SU-DHL-6 (cell line): ENCODE measurements around the gene PSPN.
"Not testable (repeated sequence)": the region's sequence is repeated elsewhere in the genome, so short reads cannot be mapped to it uniquely, and the experiment has no call there.

Experiments used
- H2AFZ ChIP-seq: fragments of 200-600 bp; sonication (generic); 2 replicates; pipeline ENCODE4 v1.6.1; 2014; ENCODE audit warnings: low read depth, mild to moderate bottlenecking, moderate library complexity, mixed read lengths, antibody characterized with exemption, low read length; ENCODE audit not compliant: severe bottlenecking
- H3F3A ChIP-seq: fragments of 200-600 bp; shearing (Covaris generic); 2 replicates; pipeline ENCODE4 v1.6.0; 2016; ENCODE audit warnings: antibody characterized with exemption, mild to moderate bottlenecking; ENCODE audit not compliant: insufficient read depth
- H3K27ac ChIP-seq: fragments of 200-600 bp; sonication (generic); 2 replicates; pipeline ENCODE4 v1.5.1; 2016; ENCODE audit warnings: low read depth, mild to moderate bottlenecking, low read length, moderate library complexity, mixed read lengths
- H3K27me3 ChIP-seq: fragments of 200-600 bp; sonication (generic), shearing (Covaris generic); 2 replicates; pipeline ENCODE4 v1.6.0; 2014; ENCODE audit warnings: mild to moderate bottlenecking, low read length
- H3K36me3 ChIP-seq: fragments of 200-600 bp; sonication (generic); 2 replicates; pipeline ENCODE4 v1.6.1; 2014; ENCODE audit warnings: mild to moderate bottlenecking, low read length, mixed read lengths
- H3K4me2 ChIP-seq: fragments of 300-600, 200-600 bp; shearing (Covaris generic), sonication (generic); 2 replicates; pipeline ENCODE4 v1.6.0; 2014; ENCODE audit warnings: low read length, low read depth, mild to moderate bottlenecking; ENCODE audit not compliant: poor library complexity, severe bottlenecking
- H3K4me3 ChIP-seq: fragments of 200-600 bp; sonication (generic); 2 replicates; pipeline ENCODE4 v1.5.1; 2014; ENCODE audit warnings: antibody characterized with exemption, low read length, mild to moderate bottlenecking, mixed read lengths; ENCODE audit not compliant: insufficient read depth, poor library complexity, severe bottlenecking
- H3K79me2 ChIP-seq: fragments of 200-600 bp; sonication (generic); 2 replicates; pipeline ENCODE4 v1.6.1; 2014; ENCODE audit warnings: mild to moderate bottlenecking, low read length, moderate library complexity; ENCODE audit not compliant: insufficient read depth
- H3K9ac ChIP-seq: fragments of 200-600 bp; sonication (generic); 2 replicates; pipeline ENCODE4 v1.7.0; 2014; ENCODE audit warnings: mild to moderate bottlenecking, low read length
- H3K9me2 ChIP-seq: fragments of 200-600 bp; sonication (generic); replicated peaks from 2 replicates; pipeline ENCODE4 v1.6.1; 2014; ENCODE audit warnings: low read length; ENCODE audit not compliant: insufficient read depth
- H3K9me3 ChIP-seq: fragments of 200-600 bp; sonication (generic); 2 replicates; pipeline ENCODE4 v1.6.1; 2014; ENCODE audit warnings: low read length, mixed read lengths; ENCODE audit not compliant: insufficient read depth
- H4K20me1 ChIP-seq: fragments of 200-600 bp; sonication (generic); 2 replicates; pipeline ENCODE4 v1.6.1; 2014; ENCODE audit warnings: low read depth, mild to moderate bottlenecking, antibody characterized with exemption, low read length, moderate library complexity, mixed read lengths
- EZH2phosphoT487 ChIP-seq: fragments of 200-600 bp; sonication (generic), shearing (Covaris generic); conservative IDR thresholded peaks from 2 replicates; pipeline ENCODE4 v1.6.1; 2018; ENCODE audit warnings: mild to moderate bottlenecking, antibody characterized with exemption, low read length, moderate library complexity, mixed read lengths
- TF ChIP-seq, protein P1 (sequence below): fragments of 200-600 bp; sonication (generic); IDR thresholded peaks from one replicate; pipeline ENCODE4 v1.5.1; 2017; ENCODE audit warnings: antibody characterized with exemption, mild to moderate bottlenecking, low read length, moderate library complexity; ENCODE audit not compliant: insufficient read depth, poor library complexity, severe bottlenecking

Gene PSPN

DNA sequence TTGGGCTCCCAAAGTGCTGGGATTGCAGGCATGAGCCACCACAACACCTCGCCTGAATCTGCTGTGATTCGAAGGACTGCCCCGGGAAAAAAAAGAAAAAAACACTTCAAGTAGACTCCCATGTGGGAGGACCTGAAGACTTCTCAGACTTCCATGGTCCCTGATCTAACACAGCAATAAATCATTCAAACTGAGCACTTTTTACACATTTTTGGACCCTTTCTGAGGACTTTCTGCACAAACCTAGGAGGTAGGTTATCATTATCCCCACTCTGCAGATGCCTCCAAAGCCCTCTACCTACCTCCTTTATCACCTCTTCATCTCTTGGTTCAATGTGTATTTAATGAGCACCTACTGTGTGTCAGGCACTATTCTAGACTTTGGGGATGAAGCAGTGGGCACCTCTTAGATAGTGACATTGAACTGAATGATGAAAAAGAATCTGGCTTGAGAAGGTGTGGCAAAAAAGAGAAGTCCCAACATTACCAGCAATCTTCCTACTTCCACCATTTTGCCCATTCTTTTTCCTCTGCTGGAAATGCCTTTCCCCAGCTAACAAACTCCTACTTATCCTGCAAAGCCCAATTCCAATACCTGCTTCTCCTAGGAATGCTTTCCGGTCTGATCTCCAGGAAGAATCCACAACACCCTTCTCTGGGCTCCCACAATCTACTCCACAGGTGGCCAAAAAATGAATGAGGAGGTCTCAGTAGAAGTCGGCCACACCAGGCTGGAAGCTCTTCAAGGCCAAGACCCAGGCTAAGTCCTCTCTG lies 16.0 kb downstream of the PSPN start:
- Histone ChIP-seq H3K27ac (no peak overlapping the region), H3K36me3 (no peaks in the 10 kb centered on the region), H4K20me1 (no peaks in the 10 kb centered on the region), H3K9me3 (no peaks in the 10 kb centered on the region), H3K27me3 (no peaks in the 10 kb centered on the region), H3K4me3 (no peak overlapping the region), H3K79me2 (peaks cover 13% of the 10 kb centered on the region; the same call in 1 of the 2 replicates), H3K4me2 (no peak overlapping the region), H3K9ac (no peak overlapping the region), H3K9me2 (no peaks in the 10 kb centered on the region), H2AFZ (no peak overlapping the region), H3F3A (no peaks in the 10 kb centered on the region)
- TF ChIP-seq EZH2phosphoT487, result no peak
- TF ChIP-seq, protein P1, sequence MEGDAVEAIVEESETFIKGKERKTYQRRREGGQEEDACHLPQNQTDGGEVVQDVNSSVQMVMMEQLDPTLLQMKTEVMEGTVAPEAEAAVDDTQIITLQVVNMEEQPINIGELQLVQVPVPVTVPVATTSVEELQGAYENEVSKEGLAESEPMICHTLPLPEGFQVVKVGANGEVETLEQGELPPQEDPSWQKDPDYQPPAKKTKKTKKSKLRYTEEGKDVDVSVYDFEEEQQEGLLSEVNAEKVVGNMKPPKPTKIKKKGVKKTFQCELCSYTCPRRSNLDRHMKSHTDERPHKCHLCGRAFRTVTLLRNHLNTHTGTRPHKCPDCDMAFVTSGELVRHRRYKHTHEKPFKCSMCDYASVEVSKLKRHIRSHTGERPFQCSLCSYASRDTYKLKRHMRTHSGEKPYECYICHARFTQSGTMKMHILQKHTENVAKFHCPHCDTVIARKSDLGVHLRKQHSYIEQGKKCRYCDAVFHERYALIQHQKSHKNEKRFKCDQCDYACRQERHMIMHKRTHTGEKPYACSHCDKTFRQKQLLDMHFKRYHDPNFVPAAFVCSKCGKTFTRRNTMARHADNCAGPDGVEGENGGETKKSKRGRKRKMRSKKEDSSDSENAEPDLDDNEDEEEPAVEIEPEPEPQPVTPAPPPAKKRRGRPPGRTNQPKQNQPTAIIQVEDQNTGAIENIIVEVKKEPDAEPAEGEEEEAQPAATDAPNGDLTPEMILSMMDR, result no peak

DNA sequence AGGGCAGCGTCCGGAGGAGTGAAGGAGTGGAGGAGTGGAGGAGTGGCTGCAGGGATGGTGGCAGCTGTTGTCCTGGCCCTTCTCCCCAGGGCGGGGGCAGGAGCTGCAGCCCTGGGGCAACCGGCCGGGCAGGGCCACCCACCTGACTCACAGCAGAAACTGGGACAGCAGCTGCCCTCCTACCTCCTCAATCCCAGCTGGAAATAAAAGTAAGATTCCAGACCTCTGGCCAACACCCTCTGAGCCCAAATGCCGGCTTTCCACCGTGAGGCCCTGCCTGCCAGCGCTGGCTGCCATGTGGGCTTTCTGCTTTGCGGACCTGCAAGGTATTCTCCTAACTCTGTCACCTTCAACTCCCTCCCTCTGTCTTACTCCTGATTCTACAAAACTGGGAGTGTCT lies 17.7 kb downstream of the PSPN start:
- no peaks in the 10 kb centered on the region for H4K20me1 ChIP-seq
- TF ChIP-seq, protein P1, result no peak
- no peak for TF ChIP-seq EZH2phosphoT487
- no peak overlapping the region for H3K27ac ChIP-seq
- H3F3A ChIP-seq, result no peaks in the 10 kb centered on the region
- no peak overlapping the region for H2AFZ ChIP-seq
- no peak overlapping the region for H3K9ac ChIP-seq
- H3K36me3 ChIP-seq, result no peaks in the 10 kb centered on the region
- H3K9me3 ChIP-seq, result no peaks in the 10 kb centered on the region
- H3K79me2 ChIP-seq, result peaks cover 10% of the 10 kb centered on the region; the same call in 1 of the 2 replicates
- no peak overlapping the region for H3K4me3 ChIP-seq
- H3K4me2 ChIP-seq, result no peak overlapping the region
- no peaks in the 10 kb centered on the region for H3K27me3 ChIP-seq
- H3K9me2 ChIP-seq, result no peaks in the 10 kb centered on the region

DNA sequence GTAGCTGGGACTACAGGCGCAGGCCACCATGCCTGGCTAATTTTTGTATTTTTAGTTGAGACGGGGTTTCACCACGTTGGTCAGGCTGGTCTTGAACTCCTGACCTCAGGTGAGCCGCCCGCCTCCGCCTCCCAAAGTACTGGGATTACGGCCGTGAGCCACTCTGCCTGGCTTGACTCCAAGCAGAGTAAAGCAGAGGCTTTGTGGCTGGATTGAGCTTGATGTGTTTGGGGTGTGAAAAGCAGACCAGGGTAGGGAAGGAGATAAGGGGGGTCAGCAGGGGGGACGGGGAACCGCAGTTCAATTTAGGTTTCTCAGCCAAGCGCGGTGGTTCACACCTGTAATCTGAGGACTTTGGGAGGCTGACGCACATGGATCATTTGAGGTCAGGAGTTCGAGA lies 18.6 kb downstream of the PSPN start:
- TF ChIP-seq, protein P1, result no peak
- TF ChIP-seq EZH2phosphoT487, result no peak
- H3K4me3 ChIP-seq, result no peak overlapping the region
- H3K27me3 ChIP-seq, result no peaks in the 10 kb centered on the region
- no peak overlapping the region for H3K27ac ChIP-seq
- peaks cover 6% of the 10 kb centered on the region; the same call in 1 of the 2 replicates for H3K79me2 ChIP-seq
- no peaks in the 10 kb centered on the region for H3F3A ChIP-seq
- no peaks in the 10 kb centered on the region for H3K9me2 ChIP-seq
- H4K20me1 ChIP-seq, result no peaks in the 10 kb centered on the region
- no peak overlapping the region for H3K4me2 ChIP-seq
- H3K9me3 ChIP-seq, result no peaks in the 10 kb centered on the region
- no peaks in the 10 kb centered on the region for H3K36me3 ChIP-seq
- H3K9ac ChIP-seq, result no peak overlapping the region
- H2AFZ ChIP-seq, result no peak overlapping the region

DNA sequence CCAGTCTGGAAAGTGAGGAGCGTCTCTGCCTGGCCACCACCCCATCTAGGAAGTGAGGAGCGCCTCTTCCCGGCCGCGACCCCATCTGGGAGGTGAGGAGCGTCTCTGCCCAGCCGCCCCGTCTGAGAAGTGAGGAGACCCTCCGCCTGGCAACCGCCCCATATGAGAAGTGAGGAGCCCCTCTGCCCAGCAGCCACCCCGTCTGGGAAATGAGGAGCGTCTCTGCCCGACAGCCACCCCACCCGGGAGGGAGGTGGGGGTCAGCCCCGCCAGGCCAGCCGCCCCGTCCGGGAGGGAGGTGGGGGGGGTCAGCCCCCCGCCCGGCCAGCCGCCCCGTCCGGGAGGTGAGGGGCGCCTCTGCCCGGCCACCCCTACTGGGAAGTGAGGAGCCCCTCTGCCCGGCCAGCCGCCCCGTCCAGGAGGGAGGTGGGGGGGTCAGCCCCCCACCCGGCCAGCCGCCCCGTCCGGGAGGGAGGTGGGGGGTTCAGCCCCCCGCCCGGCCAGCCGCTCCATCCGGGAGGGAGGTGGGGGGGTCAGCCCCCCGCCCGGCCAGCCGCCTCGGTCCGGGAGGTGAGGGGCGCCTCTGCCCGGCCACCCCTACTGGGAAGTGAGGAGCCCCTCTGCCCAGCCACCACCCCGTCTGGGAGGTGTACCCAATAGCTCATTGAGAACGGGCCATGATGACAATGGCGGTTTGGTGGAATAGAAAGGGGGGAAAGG lies 20.3 kb downstream of the PSPN start:
- H3K9me2 ChIP-seq, H3K27ac ChIP-seq: not testable (repeated sequence)

More for the DNA sequence above, 20.3 kb downstream of the PSPN start:
- not testable (repeated sequence) for H3K36me3 ChIP-seq, H4K20me1 ChIP-seq, H3K27me3 ChIP-seq, H3K4me3 ChIP-seq, H3K4me2 ChIP-seq, H3F3A ChIP-seq, H3K9me3 ChIP-seq, H2AFZ ChIP-seq, H3K79me2 ChIP-seq, H3K9ac ChIP-seq
